ENCODE results near the gene LMOD2.
"Not testable (repeated sequence)": the region's sequence is repeated elsewhere in the genome, so short reads cannot be mapped to it uniquely, and the experiment has no call there.

LMOD2 gene

GRCh38 chr7:123629281-123629680 is 26.4 kb upstream of the LMOD2 start:
- TF ChIP-seq POLR2A (IDR thresholded peaks at IDR 0.05; ENCODE audit: low read length): no peak
- TF ChIP-seq GATA1 (IDR thresholded peaks at IDR 0.05; ENCODE audit: low read depth, low read length): no peak
- no peak for DNase-seq

GRCh38 chr7:123632808-123633207 is 22.9 kb upstream of the LMOD2 start:
- TF ChIP-seq GATA1 (IDR thresholded peaks at IDR 0.05; ENCODE audit: low read depth, low read length): no peak
- TF ChIP-seq POLR2A (IDR thresholded peaks at IDR 0.05; ENCODE audit: low read length): no peak
- DNase-seq: no peak

GRCh38 chr7:123633553-123633952 is 22.1 kb upstream of the LMOD2 start:
- DNase-seq: no peak
- TF ChIP-seq POLR2A (IDR thresholded peaks at IDR 0.05; ENCODE audit: low read length): no peak
- TF ChIP-seq GATA1 (IDR thresholded peaks at IDR 0.05; ENCODE audit: low read depth, low read length): no peak

- DNase-seq: not testable (repeated sequence)
These were observed 21.6 kb upstream of the LMOD2 start for GRCh38 chr7:123634011-123634573.

GRCh38 chr7:123635551-123636359 is 19.9 kb upstream of the LMOD2 start:
- DNase-seq: peak; percentile 2 to 28
- no peak for TF ChIP-seq POLR2A (IDR thresholded peaks at IDR 0.05; ENCODE audit: low read length)
- no peak for TF ChIP-seq GATA1 (IDR thresholded peaks at IDR 0.05; ENCODE audit: low read depth, low read length)

GRCh38 chr7:123637203-123637602 is 18.5 kb upstream of the LMOD2 start:
- DNase-seq: no peak
- no peak for TF ChIP-seq POLR2A (IDR thresholded peaks at IDR 0.05; ENCODE audit: low read length)
- TF ChIP-seq GATA1 (IDR thresholded peaks at IDR 0.05; ENCODE audit: low read depth, low read length): no peak

GRCh38 chr7:123637878-123638277 is 17.8 kb upstream of the LMOD2 start:
- TF ChIP-seq GATA1 (IDR thresholded peaks at IDR 0.05; ENCODE audit: low read depth, low read length) (no peak), POLR2A (IDR thresholded peaks at IDR 0.05; ENCODE audit: low read length) (no peak)
- DNase-seq: no peak

- no peak for DNase-seq
- TF ChIP-seq GATA1 (IDR thresholded peaks at IDR 0.05; ENCODE audit: low read depth, low read length): no peak
These were observed 16.0 kb upstream of the LMOD2 start for GRCh38 chr7:123639631-123640030.

GRCh38 chr7:123640583-123640982 is 15.1 kb upstream of the LMOD2 start:
- no peak for DNase-seq
- TF ChIP-seq GATA1 (IDR thresholded peaks at IDR 0.05; ENCODE audit: low read depth, low read length): no peak
- TF ChIP-seq POLR2A (IDR thresholded peaks at IDR 0.05; ENCODE audit: low read length): no peak

GRCh38 chr7:123641901-123642300 is 13.8 kb upstream of the LMOD2 start:
- no peak for DNase-seq
- TF ChIP-seq GATA1 (IDR thresholded peaks at IDR 0.05; ENCODE audit: low read depth, low read length): no peak
- TF ChIP-seq POLR2A (IDR thresholded peaks at IDR 0.05; ENCODE audit: low read length): no peak

GRCh38 chr7:123643495-123644441 is 11.9 kb upstream of the LMOD2 start:
- no peak for DNase-seq
- TF ChIP-seq GATA1 (IDR thresholded peaks at IDR 0.05; ENCODE audit: low read depth, low read length) (no peak), POLR2A (IDR thresholded peaks at IDR 0.05; ENCODE audit: low read length) (no peak)

- TF ChIP-seq POLR2A (IDR thresholded peaks at IDR 0.05; ENCODE audit: low read length): no peak
- TF ChIP-seq GATA1 (IDR thresholded peaks at IDR 0.05; ENCODE audit: low read depth, low read length): no peak
- DNase-seq: no peak
These were observed 10.2 kb upstream of the LMOD2 start for GRCh38 chr7:123645516-123645915.

- DNase-seq: no peak
These were observed 8.4 kb upstream of the LMOD2 start for GRCh38 chr7:123647106-123647730.

GRCh38 chr7:123649964-123650363 is 5.7 kb upstream of the LMOD2 start:
- DNase-seq: no peak
- TF ChIP-seq GATA1 (IDR thresholded peaks at IDR 0.05; ENCODE audit: low read depth, low read length) (no peak), POLR2A (IDR thresholded peaks at IDR 0.05; ENCODE audit: low read length) (no peak)

More at GRCh38 chr7:123647106-123647730, 8.4 kb upstream of the LMOD2 start:
- TF ChIP-seq POLR2A (IDR thresholded peaks at IDR 0.05; ENCODE audit: low read length) (no peak), GATA1 (IDR thresholded peaks at IDR 0.05; ENCODE audit: low read depth, low read length) (no peak)

All from erythroblast (primary cell).